GM12878 (cell line): ENCODE results near the gene RCAN1. TPM values are rescaled to one million over a fixed set of nuclear protein-coding genes. Genes with fewer than 3 reads are reported as not detected.

Source experiments
- ATAC-seq: fragments of 200-7000 bp; cut with Tn5 transposase; 3 replicates; pipeline ENCODE4 v1.9.1; 2020; ENCODE audit warnings: mild to moderate bottlenecking, moderate library complexity
- BruUV-seq: library from RNA; stranded (reverse); fragments of 400-500 nt; replicated peaks from 2 replicates; lab custom pipeline; 2021; lab: Mats Ljungman, UMichigan
- CTCF ChIA-PET: fragments of 300-600 bp; sonication (Branson Sonifier 250); formaldehyde crosslinking; extraction: SDS; loops from one replicate; lab custom pipeline; 2021; ENCODE audit warnings: inconsistent platforms; lab: Yijun Ruan, JAX
- POLR2A ChIA-PET: fragments of 350-600 bp; formaldehyde crosslinking; extraction: SDS; loops from one replicate; lab custom pipeline; 2021; ENCODE audit warnings: inconsistent platforms; lab: Charles Lee
- RAD21 ChIA-PET: fragments of 300-600 bp; sonication (Branson Sonifier 250); formaldehyde crosslinking; loops from one replicate; lab custom pipeline; 2023; ENCODE audit warnings: antibody characterized with exemption; ENCODE audit not compliant: unreplicated experiment; lab: Charles Lee
- SMC1A ChIA-PET: fragments of 300-600 bp; sonication (Branson Sonifier 250); formaldehyde crosslinking; loops from one replicate; lab custom pipeline; 2023; ENCODE audit not compliant: unreplicated experiment, uncharacterized antibody; lab: Charles Lee
- DNase-seq: peaks from one replicate; pipeline ENCODE4 v3.0.0-alpha.2; 2011; ENCODE audit warnings: low read depth, low spot score
- FAIRE-seq: peaks from 3 replicates; lab custom pipeline; 2011; peaks lifted over from hg19 to GRCh38; lab: Jason Lieb, UNC
- H2AFZ ChIP-seq: 2 replicates; pipeline ENCODE4 v1.6.0; 2011; ENCODE audit warnings: low read depth, low read length, control low read depth; ENCODE audit not compliant: control insufficient read depth
- H3K27ac ChIP-seq: 2 replicates; pipeline ENCODE4 v1.5.1; 2011; ENCODE audit warnings: control low read depth; ENCODE audit not compliant: control insufficient read depth, insufficient read depth
- H3K27me3 ChIP-seq, 2 experiments: replicated peaks in 1 of 2; 2 replicates each; pipeline versions ENCODE4 v1.6.0 to v1.6.1; 2011; ENCODE audit warnings: low read length in 1 of 2; ENCODE audit not compliant: control insufficient read depth in 2 of 2, insufficient read depth in 2 of 2
- H3K36me3 ChIP-seq, 2 experiments: 2 replicates each; pipeline ENCODE4 v1.5.1; 2011; ENCODE audit warnings: low read length in 1 of 2; ENCODE audit not compliant: control insufficient read depth in 2 of 2, insufficient read depth in 2 of 2
- H3K4me1 ChIP-seq: 2 replicates; pipeline ENCODE4 v1.6.1; 2011; ENCODE audit warnings: mild to moderate bottlenecking, low read length, moderate library complexity, mixed read lengths; ENCODE audit not compliant: control insufficient read depth, insufficient read depth
- H3K4me2 ChIP-seq: 2 replicates; pipeline ENCODE4 v1.6.0; 2011; ENCODE audit warnings: control low read depth; ENCODE audit not compliant: control insufficient read depth, insufficient read depth
- H3K4me3 ChIP-seq: fragments of 200-600 bp; sonication (generic); 2 replicates; pipeline ENCODE4 v1.5.1; 2016
- H3K79me2 ChIP-seq: 2 replicates; pipeline ENCODE4 v1.6.0; 2011; ENCODE audit warnings: low read length; ENCODE audit not compliant: control insufficient read depth, insufficient read depth
- H3K9ac ChIP-seq: 2 replicates; pipeline ENCODE4 v1.8.0; 2011; ENCODE audit warnings: low read length, control low read depth, mixed read lengths; ENCODE audit not compliant: control insufficient read depth, insufficient read depth
- H3K9me3 ChIP-seq: replicated peaks from 3 replicates; pipeline ENCODE4 v1.5.1; 2011; ENCODE audit warnings: mild to moderate bottlenecking, low read length; ENCODE audit not compliant: control insufficient read depth, insufficient read depth
- H4K20me1 ChIP-seq: 2 replicates; pipeline ENCODE4 v1.6.0; 2011; ENCODE audit not compliant: control insufficient read depth, insufficient read depth
- BACH1 ChIP-seq: fragments of 450-650 bp; IDR thresholded peaks from 2 replicates; pipeline ENCODE4 v1.6.1; 2017; ENCODE audit warnings: mild to moderate bottlenecking, borderline replicate concordance
- BCL11A ChIP-seq: IDR thresholded peaks from 2 replicates; pipeline ENCODE4 v1.6.1; 2011; ENCODE audit warnings: low read depth, low read length
- CHD1 ChIP-seq: IDR thresholded peaks from 2 replicates; pipeline ENCODE4 v1.6.1; 2012; ENCODE audit warnings: low read depth, low read length, improper control_type of control experiment
- ESRRA ChIP-seq: IDR thresholded peaks from 2 replicates; pipeline ENCODE4 v1.6.1; 2012; ENCODE audit warnings: mild to moderate bottlenecking, low read length, improper control_type of control experiment
- FOXK2 ChIP-seq: fragments of 450-650 bp; IDR thresholded peaks from 2 replicates; pipeline ENCODE4 v1.6.1; 2017; ENCODE audit warnings: mild to moderate bottlenecking, moderate library complexity
- IRF5 ChIP-seq: fragments of 450-650 bp; IDR thresholded peaks from 2 replicates; pipeline ENCODE4 v1.6.1; 2017; ENCODE audit warnings: borderline replicate concordance
- LARP7 ChIP-seq: fragments of 450-650 bp; IDR thresholded peaks from 2 replicates; pipeline ENCODE4 v1.6.1; 2017; ENCODE audit warnings: mild to moderate bottlenecking
- MEF2A ChIP-seq: IDR thresholded peaks from 2 replicates; pipeline ENCODE4 v1.6.1; 2011; ENCODE audit warnings: low read depth, mild to moderate bottlenecking, low read length, moderate library complexity; ENCODE audit not compliant: insufficient read depth
- RAD21 ChIP-seq: IDR thresholded peaks from 2 replicates; pipeline ENCODE4 v1.6.1; 2011; ENCODE audit warnings: mild to moderate bottlenecking, low read depth, low read length, moderate library complexity; ENCODE audit not compliant: insufficient read depth
- RELA ChIP-seq: fragments of 450-650 bp; IDR thresholded peaks from 2 replicates; pipeline ENCODE4 v1.8.0; 2014; ENCODE audit warnings: borderline replicate concordance; ENCODE audit not compliant: partially characterized antibody
- REST ChIP-seq: IDR thresholded peaks from 2 replicates; pipeline ENCODE4 v1.6.1; 2012; ENCODE audit warnings: mild to moderate bottlenecking, low read depth, low read length
- SMC3 ChIP-seq: IDR thresholded peaks from 2 replicates; pipeline ENCODE4 v1.6.1; 2011; ENCODE audit warnings: low read length, improper control_type of control experiment, borderline replicate concordance
- SP1 ChIP-seq: IDR thresholded peaks from one replicate; pipeline ENCODE4 v1.6.1; 2011; ENCODE audit warnings: low read depth, low read length
- TCF7 ChIP-seq: IDR thresholded peaks from 2 replicates; pipeline ENCODE4 v1.6.1; 2014; ENCODE audit warnings: antibody characterized with exemption, borderline replicate concordance
- ZNF592 ChIP-seq: fragments of 450-650 bp; IDR thresholded peaks from 2 replicates; pipeline ENCODE4 v1.6.1; 2017; ENCODE audit warnings: mild to moderate bottlenecking, moderate library complexity
- WGBS: methylation state at CpG from one replicate; pipeline ENCODE4 v1.1.6; 2016; ENCODE audit warnings: low lambda C conversion rate; ENCODE audit not compliant: insufficient replicate concordance, insufficient coverage; ENCODE audit errors: missing lambda C conversion rate; 5-methylcytosine and 5-hydroxymethylcytosine counted together
- in situ Hi-C: fragments of 300-500 bp; cut with MboI; formaldehyde crosslinking; loops from 9 replicates; pipeline ENCODE4 v1.14.3; 2018; ENCODE audit warnings: mixed read lengths
- intact Hi-C: fragments of 100-400 bp; cut with micrococcal nuclease; formaldehyde crosslinking; loops from one replicate; pipeline ENCODE4 v1.14.2; 2022; ENCODE audit not compliant: unreplicated experiment
- polyA plus RNA-seq, 11 experiments: library from polyadenylated mRNA; depleted of rRNA in 4 of 11; unstranded in 6 of 11; stranded (reverse) in 5 of 11; fragments of >200 nt; fragmentation: Nextera tagmentation in 4 of 11; fragmentation: Illumina TruSeq in 1 of 11; extraction: Ambion mirVana in 4 of 11; extraction: Trizol in 1 of 11; gene quantifications; 1 replicate in 1 of 11; 2 replicates in 10 of 11; pipeline versions ENCODE4 v1.2.1 to v1.2.3, GENCODE V29; 2011 to 2016; ENCODE audit warnings: inconsistent platforms in 2 of 11, missing spikeins in 2 of 11, low read depth in 1 of 11
- total RNA-seq, 4 experiments: library from RNA; depleted of rRNA in 3 of 4; stranded (reverse); fragments of >200 nt in 3 of 4; fragmentation: Illumina TruSeq in 1 of 4; extraction: Trizol in 1 of 4; gene quantifications; 2 replicates each; pipeline versions ENCODE4 v1.2.1 to v1.2.3, GENCODE V29; 2013 to 2021

Gene RCAN1
- total and polyA plus RNA-seq, 10 of the 15 experiments (the other 5 are each of a cell fraction or from before 2014, with no cell fraction given): 2.8 to 12.9 (median 10.5) TPM

- TF ChIP-seq LARP7: no peak
- TF ChIP-seq, all 136 proteins: peak for 0
Measured at GRCh38 chr21:34543017-34543416, 71.9 kb downstream of the RCAN1 start (continued).

GRCh38 chr21:34540206-34540605 is 74.7 kb downstream of the RCAN1 start:
- CTCF ChIA-PET: interaction anchor here (0.8 to 1.1 kb wide), 2 partner anchors 14 to 42 kb away, joined by 3 to 4 read pairs; no protein-coding TSS in a partner anchor
- no peak for FAIRE-seq
- no peak overlapping the region for H3K4me2 ChIP-seq
- SMC1A ChIA-PET: interaction anchor here (1.4 kb wide), 1 partner anchor 14 kb away, joined by 5 read pairs; no protein-coding TSS in a partner anchor
- POLR2A ChIA-PET: no interaction called here
- in situ Hi-C loops (no loop called here), intact Hi-C loops (no loop called here)
- no peaks in the 10 kb centered on the region for H3K27me3 ChIP-seq
- BruUV-seq: no TSS peak
- no peaks in the 10 kb centered on the region for H4K20me1 ChIP-seq
- no peak overlapping the region for H2AFZ ChIP-seq
- peaks cover 22% of the 10 kb centered on the region for H3K4me1 ChIP-seq
- H3K79me2 ChIP-seq: no peaks in the 10 kb centered on the region; the same call in 1 of the 2 replicates
- ATAC-seq: no peak
- no peak overlapping the region for H3K9ac ChIP-seq
- 87% methylated on average over 5 of the region's 5 CpGs for WGBS
- DNase-seq: no peak
- H3K36me3 ChIP-seq: no peaks in the 10 kb centered on the region
- peaks cover 2% of the 10 kb centered on the region; the same call in 1 of the 3 replicates for H3K9me3 ChIP-seq
- RAD21 ChIA-PET: no interaction called here
- no peak overlapping the region for H3K4me3 ChIP-seq
- no peak overlapping the region for H3K27ac ChIP-seq
- TF ChIP-seq MEF2A: no peak
- TF ChIP-seq SP1: no peak
- no peak for TF ChIP-seq ZNF592
- TF ChIP-seq BACH1: no peak
- no peak for TF ChIP-seq REST
- TF ChIP-seq CHD1: no peak
- TF ChIP-seq RELA: no peak
- no peak for TF ChIP-seq ESRRA
- TF ChIP-seq TCF7: no peak
- no peak for TF ChIP-seq BCL11A
- TF ChIP-seq SMC3: no peak
- TF ChIP-seq RAD21: no peak
- TF ChIP-seq FOXK2: no peak
- no peak for TF ChIP-seq IRF5
- TF ChIP-seq LARP7: no peak
